BE2C (cell line): ENCODE results near the gene ZNF276.

Experiments used
- DNase-seq: peaks from one replicate; pipeline ENCODE4 v3.0.0-alpha.2; 2020
- H3K27me3 ChIP-seq: fragments of 250-450 bp; sonication (Bioruptor Pico); 2 replicates; pipeline ENCODE4 v1.5.1; 2020; ENCODE audit warnings: mild to moderate bottlenecking
- H3K36me3 ChIP-seq: fragments of 250-450 bp; sonication (Bioruptor Pico); 2 replicates; pipeline ENCODE4 v1.5.1; 2020; ENCODE audit warnings: mild to moderate bottlenecking
- H3K4me1 ChIP-seq: fragments of 250-450 bp; sonication (Bioruptor Pico); 2 replicates; pipeline ENCODE4 v1.5.1; 2020
- H3K4me3 ChIP-seq: 2 replicates; pipeline ENCODE4 v1.5.1; 2011; ENCODE audit warnings: low read depth, low read length
- H3K9me3 ChIP-seq: fragments of 250-450 bp; sonication (Bioruptor Pico); 2 replicates; pipeline ENCODE4 v1.5.1; 2020
- CTCF ChIP-seq: IDR thresholded peaks from 2 replicates; pipeline ENCODE4 v1.5.1; 2012; ENCODE audit warnings: mild to moderate bottlenecking, low read depth, low read length

Gene ZNF276

GRCh38 chr16:89785523-89786155 is 64.3 kb downstream of the ZNF276 start:
- peaks cover 51% of the 10 kb centered on the region for H3K36me3 ChIP-seq
- no peaks in the 10 kb centered on the region for H3K27me3 ChIP-seq
- H3K9me3 ChIP-seq, result no peaks in the 10 kb centered on the region
- TF ChIP-seq CTCF, result no peak
- H3K4me1 ChIP-seq, result peaks cover 11% of the 10 kb centered on the region
- no peak overlapping the region for H3K4me3 ChIP-seq
- DNase-seq, result no peak

- no peak for TF ChIP-seq CTCF
- no peak overlapping the region for H3K4me3 ChIP-seq
- H3K4me1 ChIP-seq, result peaks cover 11% of the 10 kb centered on the region
- no peaks in the 10 kb centered on the region for H3K27me3 ChIP-seq
- peak; percentile 87 for DNase-seq
- H3K9me3 ChIP-seq, result no peaks in the 10 kb centered on the region
- H3K36me3 ChIP-seq, result peaks cover 59% of the 10 kb centered on the region
Observed at GRCh38 chr16:89786474-89787364, 65.4 kb downstream of the ZNF276 start.

GRCh38 chr16:89787365-89787805 is 66.0 kb downstream of the ZNF276 start:
- TF ChIP-seq CTCF, result no peak
- Histone ChIP-seq H3K36me3 (peaks cover 65% of the 10 kb centered on the region), H3K4me1 (peaks cover 11% of the 10 kb centered on the region), H3K9me3 (no peaks in the 10 kb centered on the region), H3K27me3 (no peaks in the 10 kb centered on the region), H3K4me3 (no peak overlapping the region)
- no peak for DNase-seq
